ENCODE data around the gene HCRT. TPM values are rescaled to one million over a fixed set of nuclear protein-coding genes. Genes with fewer than 3 reads are reported as not detected.

The HCRT gene
- total and polyA plus RNA-seq, 7 experiments from 2014 or later: not detected

DNA sequence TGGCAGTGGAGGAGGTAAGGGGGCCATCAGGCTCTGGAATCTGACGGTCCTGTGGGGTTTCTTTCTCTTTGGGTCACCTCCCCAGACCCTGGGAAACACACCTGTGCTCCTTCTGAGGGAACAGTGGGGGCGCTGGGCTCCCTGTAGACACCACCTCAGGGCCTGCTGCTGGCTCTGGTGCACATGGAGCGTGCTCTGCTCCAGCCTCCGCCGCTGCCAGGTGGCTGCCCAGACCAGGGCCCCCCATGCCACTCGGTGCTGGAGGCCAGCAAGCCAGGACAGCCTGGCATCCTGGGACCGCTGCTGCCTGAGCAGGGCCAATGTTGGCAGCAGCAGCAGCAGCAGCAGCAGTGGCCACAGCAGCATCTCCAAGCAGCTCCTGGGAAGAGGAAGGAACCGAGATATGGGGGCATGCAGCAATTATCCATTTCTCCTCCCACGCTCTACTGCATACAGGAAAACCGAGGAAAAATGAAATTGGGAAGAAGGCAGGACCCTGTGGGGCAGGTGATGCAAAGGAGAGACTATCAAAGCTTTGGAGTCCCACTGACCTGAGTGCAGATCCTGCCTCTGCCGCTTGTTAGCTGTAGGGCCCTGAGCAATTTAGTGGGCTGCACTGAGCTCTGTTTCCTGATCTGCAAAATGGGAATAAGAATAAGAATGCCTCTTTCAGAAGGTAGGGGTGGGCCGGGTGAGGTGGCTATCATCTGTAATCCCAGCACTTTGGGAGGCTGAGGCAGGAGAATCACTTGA, 8.1 kb upstream of the HCRT start:
- Histone ChIP-seq H3K36me3 (ENCODE audit: control insufficient read depth in 2 of 3, insufficient read depth in 3 of 3, low read length in 3 of 3) (peaks cover 0 to 3% (median 0%) of the 10 kb centered on the region in 3 experiments), H3K27ac (ENCODE audit: low read depth, low read length) (peak overlapping the region; percentile 82), H3K27me3 (ENCODE audit: control insufficient read depth in 2 of 2, insufficient read depth in 2 of 2, low read length in 2 of 2) (no peaks in the 10 kb centered on the region), H3K4me3 (ENCODE audit: low read length) (peak overlapping the region; percentile 98), H3K4me1 (ENCODE audit: control insufficient read depth in 2 of 2, insufficient read depth in 2 of 2, low read length in 2 of 2) (peaks cover 4 to 19% of the 10 kb centered on the region in 2 donors), H3K9me3 (ENCODE audit: control insufficient read depth in 2 of 3, low read length in 3 of 3) (no peaks in the 10 kb centered on the region)
- ChIA-PET POLR2A (interaction anchor here (0.6 to 1.8 kb wide), 6 partner anchors 9 to 218 kb away, joined by 3 to 22 read pairs (median 6); partner anchors contain the start of genes HCRT, STAT3 and STAT5A), CTCF (interaction anchor here (0.7 to 1.5 kb wide), 4 partner anchors 9 to 173 kb away, joined by 3 to 6 read pairs (median 3); partner anchors contain the start of gene NKIRAS2)
- DNase-seq (no peak), ATAC-seq (no peak)
- H3K4me3 Mint-ChIP-seq: peak overlapping the region; percentile 93 to 99 (median 95)
- H3K4me1 Mint-ChIP-seq: peaks cover 18 to 33% (median 23%) of the 10 kb centered on the region in 7 donors
- intact Hi-C loops (cut with micrococcal nuclease): loop anchor here (5.0 to 10.0 kb wide), 4 partner anchors 54 to 829 kb away; partner anchors contain the start of genes NAGLU (in 1 of the 2) and VAT1 (in 1 of the 2)
- peaks cover 0 to 3% (median 0%) of the 10 kb centered on the region in 5 donors for H3K36me3 Mint-ChIP-seq
- no peaks in the 10 kb centered on the region for H3K27me3 Mint-ChIP-seq
- H3K9me3 Mint-ChIP-seq: peaks cover 0 to 1% (median 0%) of the 10 kb centered on the region in 11 donors
- peak overlapping the region; percentile 86 to 94 (median 90) for H3K27ac Mint-ChIP-seq

DNA sequence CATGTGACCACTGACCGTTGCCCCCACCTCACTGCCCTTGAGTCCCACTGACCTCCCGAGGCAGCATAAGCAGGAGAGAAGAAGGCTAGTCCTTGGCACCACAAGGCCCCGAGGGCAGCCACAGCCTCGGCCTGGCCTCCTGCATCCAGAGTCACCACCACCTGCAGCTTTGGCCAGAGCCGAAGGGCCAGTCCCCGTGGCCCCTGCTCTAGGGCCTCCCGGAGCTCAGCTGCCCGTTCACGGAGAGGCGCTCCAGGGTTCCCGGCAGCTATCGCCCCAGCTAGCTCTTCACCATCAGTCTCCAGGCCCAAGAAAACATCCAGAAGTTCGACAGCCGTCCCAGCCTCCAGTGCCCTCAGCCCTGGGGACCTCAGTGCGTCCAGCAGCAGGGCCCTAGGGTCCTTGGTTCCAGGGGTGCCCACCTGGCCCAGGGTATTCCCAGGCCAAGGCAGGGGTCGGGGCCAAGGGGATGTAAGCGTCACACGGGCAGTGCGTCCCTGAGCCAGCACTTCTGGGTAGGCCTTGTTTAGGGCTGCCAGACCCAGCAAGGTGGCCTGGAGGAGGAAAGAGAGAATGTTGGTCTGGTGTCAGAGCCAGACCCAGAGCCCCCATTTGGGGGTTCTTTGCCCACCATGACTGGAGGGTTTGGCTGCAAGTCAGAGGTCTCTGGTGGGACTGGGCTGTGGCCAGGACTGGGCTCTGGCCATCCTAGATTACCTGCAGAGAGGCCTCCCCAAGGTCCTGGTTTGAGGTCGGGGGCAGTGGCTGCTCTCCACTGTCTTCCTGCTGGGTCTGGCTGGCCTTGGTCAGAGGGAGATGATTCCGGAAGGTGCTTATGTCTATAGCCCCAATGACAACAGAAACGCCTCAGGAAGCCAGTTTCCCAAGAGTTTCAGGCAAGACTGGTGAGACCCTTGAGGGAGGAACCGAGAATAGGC, 7.2 kb upstream of the HCRT start:
- ATAC-seq (no peak), DNase-seq (no peak)
- ChIA-PET POLR2A (interaction anchor here (0.6 to 0.7 kb wide), 2 partner anchors 72 to 113 kb away, joined by 3 read pairs; no protein-coding TSS in a partner anchor), CTCF (no interaction called here)
- Histone ChIP-seq H3K36me3 (ENCODE audit: control insufficient read depth in 2 of 3, insufficient read depth in 3 of 3, low read length in 3 of 3) (peaks cover 0 to 3% (median 0%) of the 10 kb centered on the region in 3 experiments), H3K4me1 (ENCODE audit: control insufficient read depth in 2 of 2, insufficient read depth in 2 of 2, low read length in 2 of 2) (peaks cover 4 to 19% of the 10 kb centered on the region in 2 donors), H3K27me3 (ENCODE audit: control insufficient read depth in 2 of 2, insufficient read depth in 2 of 2, low read length in 2 of 2) (no peaks in the 10 kb centered on the region), H3K27ac (ENCODE audit: low read depth, low read length) (no peak overlapping the region), H3K4me3 (ENCODE audit: low read length) (no peak overlapping the region), H3K9me3 (ENCODE audit: control insufficient read depth in 2 of 3, low read length in 3 of 3) (no peaks in the 10 kb centered on the region)
- Mint-ChIP-seq H3K27ac (peak overlapping the region in 3 of 9 donors; percentile 36 to 73 (median 38)), H3K9me3 (peaks cover 0 to 1% (median 0%) of the 10 kb centered on the region in 11 donors), H3K36me3 (peaks cover 0 to 3% (median 0%) of the 10 kb centered on the region in 5 donors), H3K27me3 (no peaks in the 10 kb centered on the region), H3K4me3 (peak overlapping the region; percentile 36 to 99 (median 95)), H3K4me1 (peaks cover 18 to 33% (median 23%) of the 10 kb centered on the region in 7 donors)
- intact Hi-C loops (cut with micrococcal nuclease): loop anchor here (5.0 to 10.0 kb wide), 4 partner anchors 55 to 830 kb away; partner anchors contain the start of genes NAGLU (in 1 of the 2) and VAT1 (in 1 of the 2)

DNA sequence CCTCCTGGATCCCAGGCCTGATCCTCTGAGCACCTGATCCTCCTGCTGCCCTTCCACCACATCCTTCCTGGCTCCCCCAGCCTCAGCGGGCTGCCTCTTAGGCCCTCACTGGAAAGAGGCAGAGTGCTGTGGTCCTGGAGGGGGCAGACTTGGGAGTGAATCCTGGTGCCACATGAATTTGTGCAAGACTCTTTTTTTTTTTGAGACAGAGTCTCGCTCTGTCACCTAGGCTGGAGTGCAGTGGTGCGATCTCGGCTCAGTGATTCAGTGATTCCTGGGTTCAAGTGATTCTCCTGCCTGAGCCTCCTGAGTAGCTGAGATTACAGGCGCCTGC, 6.0 kb upstream of the HCRT start:
- peaks cover 0 to 1% (median 0%) of the 10 kb centered on the region in 11 donors for H3K9me3 Mint-ChIP-seq
- no peaks in the 10 kb centered on the region for H3K9me3 ChIP-seq (ENCODE audit: control insufficient read depth in 2 of 3, low read length in 3 of 3)
- no peaks in the 10 kb centered on the region for H3K27me3 ChIP-seq (ENCODE audit: control insufficient read depth in 2 of 2, insufficient read depth in 2 of 2, low read length in 2 of 2)
- peaks cover 0 to 2% (median 0%) of the 10 kb centered on the region in 5 donors for H3K36me3 Mint-ChIP-seq
- no peak overlapping the region for H3K4me3 ChIP-seq (ENCODE audit: low read length)
- POLR2A ChIA-PET: interaction anchor here (0.5 kb wide), 1 partner anchor 31 kb away, joined by 3 read pairs; no protein-coding TSS in a partner anchor
- H3K27me3 Mint-ChIP-seq: no peaks in the 10 kb centered on the region
- no peak overlapping the region for H3K27ac ChIP-seq (ENCODE audit: low read depth, low read length)
- ATAC-seq (no peak), DNase-seq (no peak)
- no peak overlapping the region for H3K4me3 Mint-ChIP-seq
- intact Hi-C loops (cut with micrococcal nuclease): loop anchor here (5.0 to 10.0 kb wide), 4 partner anchors 56 to 831 kb away; partner anchors contain the start of genes NAGLU (in 1 of the 2) and VAT1 (in 1 of the 2)
- peaks cover 4 to 19% of the 10 kb centered on the region in 2 donors for H3K4me1 ChIP-seq (ENCODE audit: control insufficient read depth in 2 of 2, insufficient read depth in 2 of 2, low read length in 2 of 2)
- peaks cover 0 to 3% (median 0%) of the 10 kb centered on the region in 3 experiments for H3K36me3 ChIP-seq (ENCODE audit: control insufficient read depth in 2 of 3, insufficient read depth in 3 of 3, low read length in 3 of 3)
- no peak overlapping the region for H3K27ac Mint-ChIP-seq
- peaks cover 18 to 29% (median 23%) of the 10 kb centered on the region in 7 donors for H3K4me1 Mint-ChIP-seq
- CTCF ChIA-PET: no interaction called here

DNA sequence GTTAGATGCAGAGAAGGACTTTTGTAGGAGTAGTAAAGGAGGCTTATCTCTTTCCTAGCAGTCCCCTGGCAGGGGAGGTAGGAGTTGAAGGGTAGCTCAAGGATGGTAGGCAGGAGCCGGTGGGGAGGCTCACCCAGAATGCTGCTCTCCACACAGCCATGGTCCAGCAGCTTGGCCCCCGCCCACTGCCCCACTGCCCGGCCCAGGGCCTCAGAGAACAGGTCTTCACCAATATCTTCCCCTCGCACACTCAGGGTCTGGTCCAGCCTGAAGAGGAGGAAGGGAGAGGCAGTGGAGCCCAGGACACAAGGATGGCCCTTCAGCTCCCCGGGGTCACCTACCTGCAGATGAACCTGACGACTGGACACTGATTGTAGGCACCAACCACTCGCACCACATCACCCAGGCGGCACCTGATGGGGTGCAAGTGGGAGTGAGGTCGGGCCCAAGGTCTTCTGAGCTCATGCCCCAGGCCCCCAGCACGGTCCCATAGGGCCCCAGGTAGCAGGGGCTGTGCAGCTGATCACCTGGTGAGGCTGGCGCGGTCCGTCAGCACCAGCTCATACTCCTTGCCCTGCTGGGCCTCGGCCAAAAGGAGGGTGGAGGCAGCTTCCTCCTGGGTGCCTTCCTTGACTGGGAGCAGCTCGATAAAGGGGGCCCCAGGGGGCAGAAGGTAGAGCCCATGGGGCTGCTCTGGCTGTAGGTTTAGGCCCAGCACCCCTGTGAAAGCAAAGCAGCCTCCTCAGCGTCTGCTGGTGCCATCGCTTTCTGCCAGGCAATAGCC, 5.4 kb upstream of the HCRT start:
- DNase-seq: no peak
- Mint-ChIP-seq H3K4me1 (peaks cover 17 to 29% (median 23%) of the 10 kb centered on the region in 7 donors), H3K4me3 (no peak overlapping the region), H3K9me3 (peaks cover 0 to 1% (median 0%) of the 10 kb centered on the region in 11 donors), H3K27me3 (no peaks in the 10 kb centered on the region), H3K27ac (peak overlapping the region in 3 of 9 donors; percentile 25 to 65 (median 53)), H3K36me3 (peaks cover 0 to 2% (median 0%) of the 10 kb centered on the region in 5 donors)
- no peaks in the 10 kb centered on the region for H3K9me3 ChIP-seq (ENCODE audit: control insufficient read depth in 2 of 3, low read length in 3 of 3)
- H3K4me3 ChIP-seq (ENCODE audit: low read length): no peak overlapping the region
- ChIA-PET CTCF (no interaction called here), POLR2A (interaction anchor here (0.5 kb wide), 1 partner anchor 31 kb away, joined by 3 read pairs; no protein-coding TSS in a partner anchor)
- no peaks in the 10 kb centered on the region for H3K27me3 ChIP-seq (ENCODE audit: control insufficient read depth in 2 of 2, insufficient read depth in 2 of 2, low read length in 2 of 2)
- intact Hi-C loops (cut with micrococcal nuclease): loop anchor here (5.0 to 10.0 kb wide), 4 partner anchors 57 to 832 kb away; partner anchors contain the start of genes NAGLU (in 1 of the 2) and VAT1 (in 1 of the 2)
- peaks cover 4 to 19% of the 10 kb centered on the region in 2 donors for H3K4me1 ChIP-seq (ENCODE audit: control insufficient read depth in 2 of 2, insufficient read depth in 2 of 2, low read length in 2 of 2)
- no peak overlapping the region for H3K27ac ChIP-seq (ENCODE audit: low read depth, low read length)
- no peak for ATAC-seq
- peaks cover 0 to 3% (median 0%) of the 10 kb centered on the region in 3 experiments for H3K36me3 ChIP-seq (ENCODE audit: control insufficient read depth in 2 of 3, insufficient read depth in 3 of 3, low read length in 3 of 3)

DNA sequence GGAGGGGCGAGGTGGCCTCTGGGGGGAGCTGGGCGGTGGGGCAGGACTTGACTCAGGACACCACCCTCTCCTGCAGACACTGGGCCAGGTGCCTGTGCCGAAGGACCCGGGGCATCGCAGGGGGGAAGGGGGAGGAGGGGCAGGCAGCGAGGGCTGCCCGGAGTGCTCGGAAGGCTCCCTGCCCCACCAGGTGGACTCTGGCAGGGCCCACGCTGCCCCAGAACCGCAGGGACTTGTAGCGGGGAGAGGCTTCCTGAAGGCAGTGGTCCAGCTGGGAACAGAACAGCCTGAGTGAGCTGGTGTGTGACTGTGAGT, 4.4 kb upstream of the HCRT start:
- Mint-ChIP-seq H3K36me3 (peaks cover 0 to 2% (median 0%) of the 10 kb centered on the region in 5 donors), H3K27me3 (no peaks in the 10 kb centered on the region), H3K4me1 (peaks cover 24 to 36% (median 31%) of the 10 kb centered on the region in 7 donors), H3K4me3 (no peak overlapping the region), H3K9me3 (peaks cover 0 to 1% (median 0%) of the 10 kb centered on the region in 11 donors), H3K27ac (no peak overlapping the region)
- H3K4me3 ChIP-seq (ENCODE audit: low read length): no peak overlapping the region
- H3K27ac ChIP-seq (ENCODE audit: low read depth, low read length): no peak overlapping the region
- DNase-seq (no peak), ATAC-seq (no peak)
- H3K36me3 ChIP-seq (ENCODE audit: control insufficient read depth in 2 of 3, insufficient read depth in 3 of 3, low read length in 3 of 3): peaks cover 0 to 3% (median 0%) of the 10 kb centered on the region in 3 experiments
- POLR2A ChIA-PET: no interaction called here
- no peaks in the 10 kb centered on the region for H3K27me3 ChIP-seq (ENCODE audit: control insufficient read depth in 2 of 2, insufficient read depth in 2 of 2, low read length in 2 of 2)
- intact Hi-C loops (cut with micrococcal nuclease): no loop called here
- peaks cover 6 to 23% of the 10 kb centered on the region in 2 donors for H3K4me1 ChIP-seq (ENCODE audit: control insufficient read depth in 2 of 2, insufficient read depth in 2 of 2, low read length in 2 of 2)
- CTCF ChIA-PET: no interaction called here
- no peaks in the 10 kb centered on the region for H3K9me3 ChIP-seq (ENCODE audit: control insufficient read depth in 2 of 3, low read length in 3 of 3)
